HG02759 (cell line): ENCODE measurements around the gene THOC6.
"Not testable (repeated sequence)": the region's sequence is repeated elsewhere in the genome, so short reads cannot be mapped to it uniquely, and the experiment has no call there.

ENCODE experiments used
- ATAC-seq: cut with Tn5 transposase; IDR thresholded peaks from one replicate; pipeline ENCODE4 v1.9.1; 2021; ENCODE audit warnings: mild to moderate bottlenecking, moderate library complexity; ENCODE audit not compliant: unreplicated experiment

THOC6 gene

DNA sequence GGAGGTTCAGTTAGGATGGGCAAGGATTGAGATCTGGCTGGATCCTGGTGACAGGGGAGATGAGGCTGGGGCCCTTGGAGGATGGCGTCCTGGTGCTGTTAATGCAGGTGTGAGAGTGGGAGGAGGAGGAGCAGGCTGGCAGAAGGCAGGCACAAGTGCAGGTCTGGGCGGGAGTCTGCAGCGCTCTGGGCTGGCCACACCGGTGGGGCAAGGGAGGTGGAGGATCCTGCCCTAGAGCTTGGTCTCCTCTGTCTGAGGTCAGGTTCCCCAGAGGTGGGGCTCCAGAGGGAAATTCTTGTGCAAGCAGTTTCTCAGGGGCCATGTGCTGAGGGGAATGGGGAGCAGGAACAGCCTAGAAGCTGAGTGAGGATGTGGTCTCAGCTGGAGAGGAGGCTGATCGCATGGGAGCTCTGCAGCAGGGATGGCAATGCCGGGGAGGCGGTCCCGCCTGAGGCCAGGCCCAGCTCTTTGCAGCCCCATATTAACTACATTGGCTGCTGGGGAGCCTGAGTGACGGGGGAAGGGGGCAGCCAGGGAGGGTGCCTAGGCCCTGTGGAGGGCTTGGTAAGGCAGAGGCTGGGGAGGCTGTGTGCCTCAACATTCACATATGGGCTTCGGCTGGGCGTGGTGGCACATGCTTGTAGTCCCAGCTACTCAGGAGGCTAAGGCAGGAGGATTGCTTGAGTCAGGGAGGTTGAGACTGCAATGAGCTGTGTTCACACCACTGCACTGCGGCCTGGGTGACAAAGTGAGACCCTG is 28.9 kb downstream of the THOC6 start:
- not testable (repeated sequence) for ATAC-seq

GRCh38 chr16:3053330-3053710 is 29.5 kb downstream of the THOC6 start:
- ATAC-seq: not testable (repeated sequence)

DNA sequence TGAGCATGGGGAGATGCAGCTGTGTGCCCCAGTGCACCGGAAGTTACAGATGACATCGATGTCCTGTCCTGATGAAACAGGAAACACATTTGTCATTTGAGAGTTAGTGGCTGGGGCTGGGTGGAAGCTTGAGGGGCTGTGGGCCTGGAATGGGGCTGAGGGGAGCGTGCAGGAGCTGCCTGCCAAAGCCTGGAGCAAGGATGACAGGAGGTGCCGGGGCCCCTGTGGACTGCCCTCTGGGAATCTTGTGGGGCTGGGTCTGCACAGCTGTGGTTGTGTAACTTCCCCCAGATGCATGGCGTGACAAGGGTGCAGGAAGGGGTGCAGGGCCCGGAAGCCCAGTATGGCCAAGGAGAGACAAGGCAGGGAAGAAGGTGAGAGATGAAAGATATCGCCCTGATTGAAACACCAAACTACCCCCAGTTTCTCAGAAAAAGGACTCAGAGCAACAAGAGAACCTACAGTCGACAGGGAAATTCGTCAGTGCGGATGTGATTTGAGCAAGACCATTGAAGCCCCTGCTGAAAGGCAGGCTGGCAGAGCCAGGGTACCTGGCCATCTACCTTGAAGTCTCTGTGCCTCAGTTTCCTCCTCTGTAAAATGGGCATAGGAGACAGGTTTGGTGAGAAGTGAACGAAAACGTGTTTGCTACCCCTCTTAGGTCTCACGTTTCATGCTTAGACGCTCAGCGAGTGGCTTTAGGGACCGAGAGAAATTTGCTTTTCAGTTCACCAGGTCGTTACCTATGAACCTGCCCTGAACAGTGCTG is 31.3 kb downstream of the THOC6 start:
- ATAC-seq: no peak

DNA sequence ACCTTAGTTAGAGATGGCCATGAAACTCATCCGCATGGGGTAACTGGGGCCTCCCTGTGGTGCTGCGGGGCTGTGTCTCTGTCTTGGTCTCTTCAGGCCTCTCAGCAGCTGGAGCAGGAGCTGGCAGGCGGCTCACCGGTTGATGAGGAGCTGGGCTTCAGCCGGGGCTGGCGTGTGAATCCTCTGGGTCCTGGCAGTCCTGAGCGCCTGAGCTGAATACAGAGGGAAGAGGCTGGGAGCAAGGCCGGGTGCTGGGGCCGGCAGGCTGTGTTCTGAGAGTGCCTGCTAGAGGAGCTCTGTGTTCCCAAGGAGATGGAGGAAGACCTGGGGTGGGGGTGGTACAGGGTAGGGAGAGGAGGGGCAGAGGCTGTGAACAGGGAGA is 31.9 kb downstream of the THOC6 start:
- ATAC-seq: not testable (repeated sequence)

DNA sequence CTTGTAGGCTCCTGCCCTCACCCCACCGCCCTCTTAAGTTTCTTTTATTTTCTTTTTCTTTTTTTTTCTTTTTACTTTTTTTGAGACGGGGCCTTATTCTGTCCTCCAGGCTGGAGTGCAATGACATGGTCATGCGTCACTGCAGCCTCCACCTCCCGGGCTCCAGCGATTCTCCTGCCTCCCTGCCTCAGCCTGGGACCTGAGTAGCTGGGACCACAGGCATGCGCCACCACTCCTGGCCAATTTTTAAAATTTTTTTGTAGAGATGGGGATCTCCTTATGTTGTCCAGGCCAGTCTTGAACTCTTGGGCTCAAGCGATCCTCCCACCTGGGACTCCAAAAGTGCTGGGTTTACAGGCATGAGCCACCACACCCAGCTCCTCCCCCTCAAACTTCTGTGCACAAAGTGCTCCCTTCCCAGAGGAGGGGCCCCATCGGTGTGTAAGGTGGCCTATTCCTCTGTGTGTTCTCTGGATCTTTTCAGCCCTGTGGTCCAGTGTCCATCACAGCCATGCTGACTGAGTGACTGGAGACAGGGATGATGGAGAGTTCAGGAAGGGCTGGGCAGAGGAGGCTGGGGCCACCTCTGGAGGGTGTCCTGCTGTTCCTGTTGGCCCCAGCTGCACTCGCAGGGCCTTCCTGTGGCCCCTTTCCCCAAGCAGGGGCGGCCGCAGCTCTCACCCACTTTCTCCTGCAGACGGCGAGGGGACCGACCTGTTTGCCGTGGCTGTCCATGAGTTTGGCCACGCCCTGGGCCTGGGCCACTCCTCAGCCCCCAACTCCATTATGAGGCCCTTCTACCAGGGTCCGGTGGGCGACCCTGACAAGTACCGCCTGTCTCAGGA is 32.7 kb downstream of the THOC6 start:
- no peak for ATAC-seq

DNA sequence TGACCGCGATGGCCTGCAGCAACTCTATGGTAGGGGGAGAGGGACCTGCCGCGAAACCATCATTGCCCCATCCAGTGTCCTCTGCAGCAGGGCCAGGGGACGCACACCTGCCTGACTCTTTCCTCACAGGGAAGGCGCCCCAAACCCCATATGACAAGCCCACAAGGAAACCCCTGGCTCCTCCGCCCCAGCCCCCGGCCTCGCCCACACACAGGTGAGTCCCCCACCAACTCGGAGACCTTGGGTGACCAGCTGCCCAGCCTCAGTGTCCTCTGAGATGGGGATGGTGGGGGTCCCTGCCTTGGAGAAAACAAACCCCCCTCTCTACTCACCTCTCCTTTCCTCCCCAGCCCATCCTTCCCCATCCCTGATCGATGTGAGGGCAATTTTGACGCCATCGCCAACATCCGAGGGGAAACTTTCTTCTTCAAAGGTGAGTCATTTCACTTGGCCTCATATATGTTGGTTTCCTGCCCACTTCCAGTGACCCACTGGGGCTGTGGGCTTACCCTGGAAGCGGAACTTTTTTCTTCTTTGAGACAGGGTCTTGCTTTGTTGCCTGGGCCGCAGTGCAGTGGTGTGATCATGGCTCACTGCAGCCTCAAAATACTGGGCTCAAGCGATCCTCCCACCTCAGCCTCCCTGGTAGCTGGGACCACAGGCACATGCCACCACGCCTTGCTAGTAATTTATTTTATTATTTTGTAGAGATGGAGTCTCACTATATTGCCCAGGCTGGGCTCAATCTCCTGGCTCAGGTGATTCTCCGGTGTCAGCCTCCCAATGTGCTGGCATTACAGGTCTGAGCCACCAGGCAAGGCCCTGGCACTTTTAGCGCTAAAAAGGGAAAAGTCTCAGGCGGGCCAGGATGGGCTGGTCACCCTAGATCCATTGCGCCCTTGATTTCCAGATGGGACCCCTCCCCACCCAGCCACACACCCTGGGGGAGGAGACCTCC is 33.6 kb downstream of the THOC6 start:
- ATAC-seq: no peak

DNA sequence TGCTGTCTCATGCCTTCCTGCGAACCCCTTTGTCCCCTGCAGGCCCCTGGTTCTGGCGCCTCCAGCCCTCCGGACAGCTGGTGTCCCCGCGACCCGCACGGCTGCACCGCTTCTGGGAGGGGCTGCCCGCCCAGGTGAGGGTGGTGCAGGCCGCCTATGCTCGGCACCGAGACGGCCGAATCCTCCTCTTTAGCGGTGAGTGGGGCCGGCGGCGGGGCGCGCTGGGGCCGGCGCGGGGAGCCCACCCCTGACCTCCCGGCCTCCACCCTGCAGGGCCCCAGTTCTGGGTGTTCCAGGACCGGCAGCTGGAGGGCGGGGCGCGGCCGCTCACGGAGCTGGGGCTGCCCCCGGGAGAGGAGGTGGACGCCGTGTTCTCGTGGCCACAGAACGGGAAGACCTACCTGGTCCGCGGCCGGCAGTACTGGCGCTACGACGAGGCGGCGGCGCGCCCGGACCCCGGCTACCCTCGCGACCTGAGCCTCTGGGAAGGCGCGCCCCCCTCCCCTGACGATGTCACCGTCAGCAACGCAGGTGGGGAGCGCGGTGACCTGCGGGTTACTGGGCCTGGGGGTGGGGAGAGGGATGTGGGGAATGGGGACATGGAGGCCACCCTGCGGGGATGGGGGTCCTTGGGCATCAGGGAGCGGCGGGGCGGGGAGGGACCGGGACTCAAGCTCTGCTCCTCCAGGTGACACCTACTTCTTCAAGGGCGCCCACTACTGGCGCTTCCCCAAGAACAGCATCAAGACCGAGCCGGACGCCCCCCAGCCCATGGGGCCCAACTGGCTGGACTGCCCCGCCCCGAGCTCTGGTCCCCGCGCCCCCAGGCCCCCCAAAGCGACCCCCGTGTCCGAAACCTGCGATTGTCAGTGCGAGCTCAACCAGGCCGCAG is 34.5 kb downstream of the THOC6 start:
- peak; percentile 24 for ATAC-seq

DNA sequence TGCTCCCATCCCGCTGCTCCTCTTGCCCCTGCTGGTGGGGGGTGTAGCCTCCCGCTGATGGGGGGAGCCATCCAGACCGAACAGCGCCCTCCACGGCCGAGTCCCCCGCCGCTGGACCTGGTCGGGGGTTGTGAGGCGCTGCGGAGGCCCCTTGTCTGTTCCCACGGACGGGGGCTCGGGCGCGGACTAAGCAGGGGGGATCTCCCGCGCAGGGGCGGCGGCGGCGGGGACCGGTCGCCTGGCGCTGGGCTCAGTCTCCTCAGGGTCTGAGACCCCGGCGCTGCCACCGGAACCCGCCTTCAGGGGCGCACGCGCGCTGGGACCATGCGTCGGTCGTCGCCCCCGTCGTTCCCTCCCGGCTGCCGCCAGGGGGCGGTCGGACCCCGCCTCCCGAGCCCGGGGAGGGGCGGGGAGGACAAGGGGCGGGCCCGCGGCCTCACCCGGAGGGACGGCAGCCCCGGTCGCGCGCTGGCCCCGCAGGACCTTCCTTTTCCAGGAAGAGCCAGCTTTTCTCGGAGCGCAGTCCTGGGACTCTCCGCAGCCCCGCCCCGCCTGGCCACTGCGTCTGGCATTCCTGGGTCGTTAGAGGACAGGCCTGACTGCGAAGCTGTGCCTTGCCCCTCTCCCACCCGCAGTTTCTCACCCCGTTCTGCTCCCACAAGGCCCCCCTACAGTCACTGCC is 35.3 kb downstream of the THOC6 start:
- peak; percentile 86 for ATAC-seq

DNA sequence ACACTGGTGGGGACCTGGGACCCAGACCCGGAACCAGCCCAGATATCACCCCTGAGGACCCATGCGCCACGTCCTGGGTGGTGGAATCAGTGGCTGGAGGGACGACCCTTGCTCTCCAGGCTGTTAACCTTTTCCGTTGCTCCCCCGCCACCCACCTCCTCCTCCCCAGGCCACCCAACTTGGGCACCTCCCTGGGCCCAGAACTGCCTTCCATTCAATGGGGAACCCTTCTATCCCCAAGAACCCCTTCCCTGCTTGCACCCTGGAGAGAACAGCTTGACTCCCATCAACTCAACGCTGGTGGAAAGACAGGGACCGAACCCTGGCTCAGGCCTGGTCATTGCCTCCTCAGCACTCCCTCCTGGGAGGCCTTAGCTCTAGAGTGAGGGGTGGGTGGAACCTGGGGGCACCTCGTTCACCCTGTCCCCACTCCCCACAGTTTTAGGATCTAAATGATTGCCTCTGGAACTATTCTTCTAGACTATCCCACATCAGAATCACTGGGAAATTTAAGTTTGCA is 35.9 kb downstream of the THOC6 start:
- ATAC-seq: no peak

- ATAC-seq: no peak
These were observed 36.7 kb downstream of the THOC6 start for GRCh38 chr16:3060339-3061127.

DNA sequence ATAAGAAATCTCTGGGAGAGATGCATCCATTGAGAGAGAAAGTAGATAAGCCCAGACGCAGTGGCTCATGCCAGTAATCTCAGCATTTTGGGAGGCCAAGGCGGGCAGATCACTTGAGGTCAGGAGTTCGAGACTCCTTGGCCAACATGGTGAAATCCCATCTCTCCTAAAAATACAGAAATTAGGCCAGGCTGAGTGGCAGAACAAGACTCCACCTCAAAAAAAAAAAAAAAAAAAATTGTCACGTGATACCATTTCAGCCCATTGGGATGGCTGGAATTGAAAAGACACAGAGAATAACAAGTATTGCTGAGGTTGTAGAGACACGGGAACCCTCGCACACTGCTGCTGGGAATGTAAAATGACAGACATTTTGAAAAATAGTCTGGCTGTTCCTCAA is 38.7 kb downstream of the THOC6 start:
- no peak for ATAC-seq

DNA sequence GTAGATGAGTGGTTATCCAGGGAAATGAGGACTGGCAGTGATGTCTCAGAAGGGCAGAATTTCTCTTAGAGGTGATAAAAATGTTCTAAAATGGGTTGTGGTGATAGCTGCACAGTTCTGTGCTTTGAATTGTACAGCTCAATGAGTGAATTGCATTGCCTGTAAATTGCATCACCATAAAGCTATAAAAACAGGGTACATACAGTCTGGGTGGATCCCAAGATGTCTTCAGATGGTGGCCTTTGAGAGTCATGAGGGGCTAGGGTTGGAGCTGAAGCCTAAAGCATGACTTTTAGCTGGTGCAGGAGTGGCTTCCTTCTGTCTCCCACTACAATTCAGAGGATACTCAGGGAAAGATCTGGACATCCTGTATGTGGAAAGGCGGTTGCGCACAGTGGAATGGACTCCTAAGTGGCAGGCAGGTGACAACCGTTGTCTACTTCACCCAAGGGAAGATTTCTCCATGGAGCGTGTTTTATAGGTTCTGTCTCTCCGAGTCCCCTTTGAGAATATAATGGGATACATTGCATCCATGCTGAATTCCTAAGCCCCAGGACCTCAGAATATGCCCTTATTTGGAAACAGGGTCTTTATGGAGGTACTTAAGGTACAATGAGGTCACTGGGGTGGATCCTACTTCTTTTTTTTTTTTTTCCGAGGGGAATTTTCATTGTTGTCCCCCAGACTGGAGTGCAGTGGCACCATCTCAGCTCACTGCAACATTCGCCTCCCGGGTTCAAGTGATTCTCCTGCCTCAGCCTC is 40.0 kb downstream of the THOC6 start:
- ATAC-seq: no peak

- no peak for ATAC-seq
These were observed 41.4 kb downstream of the THOC6 start, which contains the start of gene IL32 for GRCh38 chr16:3065069-3065741. Gene IL32, plus strand, starts transcription at chr16:3065640. Its CDS starts 172 bp downstream, at chr16:3065812.

DNA sequence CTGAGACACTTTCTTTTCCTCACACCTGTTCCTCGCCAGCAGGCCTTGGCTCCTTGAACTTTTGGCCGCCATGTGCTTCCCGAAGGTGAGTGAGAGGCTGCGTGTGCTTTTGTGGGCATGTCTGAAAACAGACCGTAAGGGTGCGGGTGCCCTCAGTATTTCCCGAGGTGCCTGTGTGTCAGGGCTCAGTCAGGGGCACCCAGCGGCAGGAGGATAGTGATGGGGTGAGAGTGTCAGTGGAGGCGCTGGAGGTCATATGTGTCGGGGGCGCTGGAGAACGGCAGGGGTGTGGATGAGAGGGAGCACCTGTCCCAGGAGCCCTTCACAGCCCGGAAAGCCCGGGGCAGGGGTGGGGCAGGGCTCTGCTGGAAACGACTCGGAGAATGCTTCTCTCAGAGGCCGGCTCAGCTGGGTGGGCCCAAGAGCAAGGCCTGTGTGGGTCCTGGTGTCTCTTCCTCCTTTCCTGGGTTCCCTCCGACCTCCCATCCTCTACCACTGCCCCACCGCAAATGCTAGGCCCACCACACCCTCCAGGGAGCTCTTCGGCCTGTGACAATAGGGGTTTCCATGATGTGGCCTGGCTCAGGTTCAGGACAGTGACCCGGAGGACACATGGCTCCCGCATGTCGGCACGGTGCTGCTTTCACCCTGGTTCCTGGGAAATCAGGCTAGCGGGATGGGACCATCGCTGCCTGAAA is 42.1 kb downstream of the THOC6 start:
- ATAC-seq: no peak

- no peak for ATAC-seq
These were observed 42.6 kb downstream of the THOC6 start for GRCh38 chr16:3066440-3066748.

DNA sequence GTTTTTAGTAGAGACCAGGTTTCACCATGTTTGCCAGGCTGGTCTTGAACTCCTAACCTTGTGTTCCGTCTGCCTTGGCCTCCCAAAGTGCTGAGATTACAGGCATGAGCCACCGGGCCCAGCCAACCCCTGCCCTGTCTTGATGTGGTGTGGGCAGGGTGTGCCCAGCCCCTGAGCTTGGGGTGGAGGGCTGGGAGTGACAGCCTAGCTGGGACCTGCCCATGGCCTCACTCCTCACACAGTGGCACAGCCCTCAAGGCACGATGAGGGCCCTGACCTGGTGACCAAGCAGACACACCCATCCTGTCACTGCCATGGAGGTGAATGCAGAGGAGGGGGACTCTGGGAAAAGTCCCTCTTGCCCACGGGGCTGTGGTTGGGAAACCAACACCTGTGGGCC is 44.7 kb downstream of the THOC6 start:
- no peak for ATAC-seq
